HTR-8/SVneo (cell line): Measurements from ENCODE around the gene BAD.

ENCODE experiments used
- DNase-seq: peaks from one replicate; pipeline ENCODE4 v3.0.0; 2011; ENCODE audit warnings: low spot score, mixed read lengths; ENCODE audit not compliant: insufficient read length
- FAIRE-seq: peaks from 2 replicates; lab custom pipeline; 2011; peaks lifted over from hg19 to GRCh38; lab: Jason Lieb, UNC

Gene BAD

DNA sequence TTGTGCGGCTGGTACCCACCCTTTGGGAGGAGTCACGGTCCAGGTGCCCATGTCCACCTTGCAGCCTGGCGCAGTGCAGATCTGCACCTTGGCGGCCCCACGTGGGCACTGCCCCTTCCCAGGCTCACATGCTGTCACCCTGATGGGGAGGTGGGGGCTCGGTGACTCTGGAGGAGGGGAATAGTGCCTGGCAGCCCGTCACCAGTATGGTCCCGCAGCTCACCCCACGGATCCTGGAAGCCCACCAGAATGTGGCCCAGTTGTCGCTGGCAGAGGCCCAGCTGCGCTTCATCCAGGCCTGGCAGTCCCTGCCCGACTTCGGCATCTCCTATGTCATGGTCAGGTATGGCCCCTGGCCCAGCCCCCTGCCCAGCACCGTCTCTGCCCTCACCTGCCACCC, 63.7 kb downstream of the BAD start:
- no peak for FAIRE-seq
- no peak for DNase-seq

DNA sequence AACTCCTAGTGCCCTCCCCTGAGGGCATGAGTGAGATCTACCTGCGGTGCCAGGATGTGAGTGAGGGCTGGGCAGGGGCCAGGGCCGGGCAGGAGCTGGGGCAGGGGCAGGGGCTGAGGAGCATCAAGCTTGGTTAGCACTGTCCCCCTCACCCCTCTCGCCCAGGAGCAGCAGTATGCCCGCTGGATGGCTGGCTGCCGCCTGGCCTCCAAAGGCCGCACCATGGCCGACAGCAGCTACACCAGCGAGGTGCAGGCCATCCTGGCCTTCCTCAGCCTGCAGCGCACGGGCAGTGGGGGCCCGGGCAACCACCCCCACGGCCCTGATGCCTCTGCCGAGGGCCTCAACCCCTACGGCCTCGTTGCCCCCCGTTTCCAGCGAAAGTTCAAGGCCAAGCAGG, 64.2 kb downstream of the BAD start:
- no peak for FAIRE-seq
- no peak for DNase-seq
